ENCODE measurements around the gene EMC9.
A peak's percentile ranks its signal among the peaks of the same experiment; 100 is the strongest.
"Not testable (repeated sequence)": the region's sequence is repeated elsewhere in the genome, so short reads cannot be mapped to it uniquely, and the experiment has no call there.

Gene EMC9

GRCh38 chr14:24116128-24116814 lies 25.1 kb downstream of the EMC9 start:
- Histone ChIP-seq H3K4me3 (peak overlapping the region in 5 of 7 experiments; percentile 55 to 68 (median 62)), H3K27ac (peak overlapping the region in 4 of 21 experiments; percentile 72 to 99 (median 96))

GRCh38 chr14:24115422-24116127 lies 25.8 kb downstream of the EMC9 start:
- peak overlapping the region in 20 of 21 experiments; percentile 35 to 99 (median 99) for H3K27ac ChIP-seq
- H3K4me3 ChIP-seq, result peak overlapping the region; percentile 50 to 69 (median 62)

GRCh38 chr14:24114532-24115421 lies 26.6 kb downstream of the EMC9 start, which contains the start of the genes DCAF11 and NRL:
Gene DCAF11, plus strand, starts transcription at chr14:24114777. Its CDS starts 818 bp downstream, at chr14:24115595.
Gene NRL, minus strand, starts transcription at chr14:24114949. Its CDS starts 32,101 bp downstream, at chr14:24082848.
- H3K4me3 ChIP-seq, result peak within 1 kb of the TSS; percentile 50 to 69 (median 62)
- H3K27ac ChIP-seq, result peak within 1 kb of the TSS; percentile 90 to 99 (median 99)

- Histone ChIP-seq H3K27ac (peak overlapping the region; percentile 81 to 99 (median 99)), H3K4me3 (peak overlapping the region; percentile 50 to 69 (median 62))
Observed at GRCh38 chr14:24113801-24114531, 27.4 kb downstream of the EMC9 start.

- peak overlapping the region; percentile 81 to 99 (median 99) for H3K27ac ChIP-seq
Observed at GRCh38 chr14:24113379-24113800, 28.0 kb downstream of the EMC9 start.

GRCh38 chr14:24110523-24110922 lies 30.9 kb downstream of the EMC9 start:
- no peak overlapping the region for H3K4me3 ChIP-seq
- H3K27ac ChIP-seq, result no peak overlapping the region

More at GRCh38 chr14:24113379-24113800, 28.0 kb downstream of the EMC9 start:
- peak overlapping the region; percentile 50 to 69 (median 62) for H3K4me3 ChIP-seq

GRCh38 chr14:24110060-24110459 lies 31.3 kb downstream of the EMC9 start:
- Histone ChIP-seq H3K27ac (no peak overlapping the region), H3K4me3 (no peak overlapping the region)

GRCh38 chr14:24108336-24108874 lies 33.0 kb downstream of the EMC9 start:
- Histone ChIP-seq H3K27ac (peak overlapping the region in 8 of 21 experiments; percentile 3 to 84 (median 56)), H3K4me3 (no peak overlapping the region)

GRCh38 chr14:24106672-24107271 lies 34.6 kb downstream of the EMC9 start:
- Histone ChIP-seq H3K27ac (peak overlapping the region in 1 of 21 experiments; percentile 39), H3K4me3 (no peak overlapping the region)

- H3K4me3 ChIP-seq, result not testable (repeated sequence)
- peak overlapping the region in 1 of 21 experiments; percentile 12 for H3K27ac ChIP-seq
Observed at GRCh38 chr14:24105609-24106239, 35.7 kb downstream of the EMC9 start.

- Histone ChIP-seq H3K4me3 (no peak overlapping the region), H3K27ac (no peak overlapping the region)
Observed at GRCh38 chr14:24103451-24103850, 37.9 kb downstream of the EMC9 start.

- no peak overlapping the region for H3K27ac ChIP-seq
- H3K4me3 ChIP-seq, result no peak overlapping the region
Observed at GRCh38 chr14:24102357-24103048, 38.9 kb downstream of the EMC9 start.

- no peak overlapping the region for H3K4me3 ChIP-seq
Observed at GRCh38 chr14:24100982-24101494, 40.4 kb downstream of the EMC9 start.

GRCh38 chr14:24100197-24100981 lies 41.0 kb downstream of the EMC9 start:
- no peak overlapping the region for H3K27ac ChIP-seq
- H3K4me3 ChIP-seq, result no peak overlapping the region

More at GRCh38 chr14:24100982-24101494, 40.4 kb downstream of the EMC9 start:
- no peak overlapping the region for H3K27ac ChIP-seq

- Histone ChIP-seq H3K4me3 (no peak overlapping the region), H3K27ac (no peak overlapping the region)
Observed at GRCh38 chr14:24098927-24099813, 42.2 kb downstream of the EMC9 start.
